GM20000 (cell line): Measurements from ENCODE around the gene SRRM1.
"Not testable (repeated sequence)": the region's sequence is repeated elsewhere in the genome, so short reads cannot be mapped to it uniquely, and the experiment has no call there.

ENCODE experiments used
- DNase-seq: peaks from one replicate; pipeline ENCODE4 v3.0.0; 2012; ENCODE audit warnings: low spot score
- TF ChIP-seq, protein P1 (sequence below): IDR thresholded peaks from 2 replicates; pipeline ENCODE4 v1.5.1; 2012; ENCODE audit warnings: mild to moderate bottlenecking, control low read depth; ENCODE audit errors: extremely low read depth, missing control alignments

The SRRM1 gene

GRCh38 chr1:24659993-24660665 lies 17.0 kb downstream of the SRRM1 start:
- DNase-seq = no peak
- TF ChIP-seq, protein P1, sequence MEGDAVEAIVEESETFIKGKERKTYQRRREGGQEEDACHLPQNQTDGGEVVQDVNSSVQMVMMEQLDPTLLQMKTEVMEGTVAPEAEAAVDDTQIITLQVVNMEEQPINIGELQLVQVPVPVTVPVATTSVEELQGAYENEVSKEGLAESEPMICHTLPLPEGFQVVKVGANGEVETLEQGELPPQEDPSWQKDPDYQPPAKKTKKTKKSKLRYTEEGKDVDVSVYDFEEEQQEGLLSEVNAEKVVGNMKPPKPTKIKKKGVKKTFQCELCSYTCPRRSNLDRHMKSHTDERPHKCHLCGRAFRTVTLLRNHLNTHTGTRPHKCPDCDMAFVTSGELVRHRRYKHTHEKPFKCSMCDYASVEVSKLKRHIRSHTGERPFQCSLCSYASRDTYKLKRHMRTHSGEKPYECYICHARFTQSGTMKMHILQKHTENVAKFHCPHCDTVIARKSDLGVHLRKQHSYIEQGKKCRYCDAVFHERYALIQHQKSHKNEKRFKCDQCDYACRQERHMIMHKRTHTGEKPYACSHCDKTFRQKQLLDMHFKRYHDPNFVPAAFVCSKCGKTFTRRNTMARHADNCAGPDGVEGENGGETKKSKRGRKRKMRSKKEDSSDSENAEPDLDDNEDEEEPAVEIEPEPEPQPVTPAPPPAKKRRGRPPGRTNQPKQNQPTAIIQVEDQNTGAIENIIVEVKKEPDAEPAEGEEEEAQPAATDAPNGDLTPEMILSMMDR = no peak

GRCh38 chr1:24664507-24665033 lies 21.5 kb downstream of the SRRM1 start:
- DNase-seq = no peak
- TF ChIP-seq, protein P1 = no peak

DNA sequence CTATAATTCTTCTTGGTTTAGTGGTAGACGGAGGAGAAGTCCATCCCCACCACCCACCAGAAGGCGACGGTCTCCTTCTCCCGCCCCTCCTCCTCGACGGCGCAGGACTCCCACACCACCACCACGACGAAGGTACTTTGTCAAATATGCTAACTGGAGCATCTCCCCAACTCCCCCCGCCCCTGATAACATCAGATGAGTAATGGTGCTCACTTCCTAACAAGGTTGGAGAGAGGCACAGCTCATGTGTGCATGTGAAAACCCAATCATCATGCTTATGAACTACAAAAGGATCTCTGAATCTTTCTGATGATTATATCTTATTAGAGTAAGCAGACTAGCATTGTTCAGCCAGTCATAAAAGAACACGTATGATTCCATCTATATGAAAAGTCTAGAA lies 23.7 kb downstream of the SRRM1 start:
- TF ChIP-seq, protein P1 = no peak
- no peak for DNase-seq

DNA sequence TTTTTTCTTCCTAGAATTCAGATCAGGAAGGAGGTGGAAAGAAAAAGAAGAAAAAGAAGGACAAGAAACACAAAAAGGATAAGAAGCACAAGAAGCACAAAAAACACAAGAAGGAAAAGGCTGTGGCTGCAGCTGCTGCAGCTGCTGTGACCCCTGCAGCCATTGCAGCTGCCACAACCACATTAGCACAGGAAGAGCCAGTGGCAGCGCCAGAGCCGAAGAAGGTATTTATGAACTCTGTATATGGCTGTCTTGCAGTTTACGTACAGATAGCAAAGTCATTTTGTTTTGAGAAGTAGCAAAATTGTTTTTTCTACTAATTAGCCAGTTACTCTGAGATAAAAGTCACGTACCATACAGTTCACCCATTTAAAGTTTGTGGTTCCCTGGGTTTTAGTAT lies 28.3 kb downstream of the SRRM1 start:
- DNase-seq = not testable (repeated sequence)

- not testable (repeated sequence) for DNase-seq
These were observed 29.6 kb downstream of the SRRM1 start for GRCh38 chr1:24672686-24673085.

DNA sequence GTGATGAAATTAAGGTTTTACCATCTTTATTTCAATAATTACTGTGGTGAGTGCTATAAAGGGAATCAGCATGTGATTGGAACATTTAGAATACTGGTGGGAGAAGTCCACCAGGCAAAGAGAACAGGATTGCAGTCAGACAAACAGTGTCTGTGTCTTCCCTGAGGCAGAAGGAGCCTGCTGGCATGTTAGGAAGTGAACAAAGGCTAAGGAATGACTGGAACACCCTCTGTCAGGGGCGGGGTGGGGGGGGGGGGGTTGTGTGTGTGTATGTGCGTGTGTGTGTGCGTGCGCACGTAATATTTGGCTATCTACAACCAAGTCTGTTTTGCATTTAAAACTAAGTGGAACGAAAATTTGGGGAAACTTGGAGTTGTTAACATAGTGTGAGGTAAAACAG lies 30.2 kb downstream of the SRRM1 start:
- TF ChIP-seq, protein P1 = no peak
- DNase-seq = no peak

GRCh38 chr1:24678421-24678820 lies 35.3 kb downstream of the SRRM1 start:
- not testable (repeated sequence) for DNase-seq

DNA sequence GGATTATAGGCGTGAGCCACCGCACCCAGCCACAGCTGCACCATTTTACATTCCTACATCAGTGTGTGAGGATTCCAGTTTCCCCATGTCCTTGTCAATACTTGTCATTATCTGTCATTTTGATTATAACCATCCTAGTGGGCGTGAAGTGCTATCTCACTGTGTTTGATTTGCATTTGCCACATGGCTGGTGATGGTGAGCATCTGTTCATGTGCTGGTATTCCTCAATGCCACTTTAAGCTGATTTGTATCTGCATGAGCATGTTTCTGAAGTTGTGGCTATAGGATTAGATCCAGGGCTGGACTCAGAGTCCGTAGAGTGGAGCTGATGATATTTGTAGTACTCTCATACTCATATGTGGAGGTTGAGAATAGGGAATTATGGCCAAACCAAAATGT lies 36.6 kb downstream of the SRRM1 start:
- DNase-seq = no peak
- TF ChIP-seq, protein P1 = no peak

- TF ChIP-seq, protein P1 = no peak
These were observed 40.6 kb downstream of the SRRM1 start for GRCh38 chr1:24683713-24684162.

More at GRCh38 chr1:24683713-24684162, 40.6 kb downstream of the SRRM1 start:
- DNase-seq = no peak
